ENCODE results near the gene TEX11. TPM values are rescaled to one million over a fixed set of nuclear protein-coding genes. Genes with fewer than 3 reads are reported as not detected.

The TEX11 gene
- total and polyA plus RNA-seq, 4 donors: not detected

- Histone ChIP-seq H3K4me3 (no peak overlapping the region), H3K9me3 (ENCODE audit: control insufficient read depth in 4 of 4, insufficient read depth in 3 of 4, low read length in 3 of 4) (peaks cover 0 to 5% (median 0%) of the 10 kb centered on the region in 4 donors), H3K4me1 (ENCODE audit: control insufficient read depth in 5 of 5, insufficient read depth in 5 of 5, low read length in 5 of 5) (no peaks in the 10 kb centered on the region), H3K36me3 (ENCODE audit: control insufficient read depth in 4 of 4, insufficient read depth in 4 of 4, low read length in 4 of 4) (no peaks in the 10 kb centered on the region), H3K9ac (ENCODE audit: insufficient read depth in 1 of 2, low read length in 2 of 2) (no peak overlapping the region), H3K27ac (ENCODE audit: low read depth in 1 of 2, low read length in 1 of 2) (no peak overlapping the region), H3K27me3 (ENCODE audit: control insufficient read depth in 3 of 3, insufficient read depth in 3 of 3, low read length in 2 of 3) (no peaks in the 10 kb centered on the region)
- 64 to 66% methylated on average over 4 of the region's 4 CpGs for whole genome bisulfite sequencing, 2 donors
- DNase-seq (no peak), ATAC-seq (ENCODE audit: insufficient read depth, low FRiP score) (no peak)
- no peak for TF ChIP-seq CTCF (IDR thresholded peaks at IDR 0.05; ENCODE audit: control extremely low read depth, extremely low read depth)
Observed at GRCh38 chrX:70509078-70509477, 399.4 kb downstream of the TEX11 start.

GRCh38 chrX:70508296-70508911 lies 400.1 kb downstream of the TEX11 start:
- DNase-seq (no peak), ATAC-seq (ENCODE audit: insufficient read depth, low FRiP score) (no peak)
- H3K9ac ChIP-seq (ENCODE audit: insufficient read depth in 1 of 2, low read length in 2 of 2): no peak overlapping the region
- H3K4me1 ChIP-seq (ENCODE audit: control insufficient read depth in 5 of 5, insufficient read depth in 5 of 5, low read length in 5 of 5): no peaks in the 10 kb centered on the region
- peaks cover 0 to 5% (median 0%) of the 10 kb centered on the region in 4 donors for H3K36me3 ChIP-seq (ENCODE audit: control insufficient read depth in 4 of 4, insufficient read depth in 4 of 4, low read length in 4 of 4)
- no peak overlapping the region for H3K4me3 ChIP-seq
- H3K9me3 ChIP-seq (ENCODE audit: control insufficient read depth in 4 of 4, insufficient read depth in 3 of 4, low read length in 3 of 4): peaks cover 0 to 5% (median 0%) of the 10 kb centered on the region in 4 donors
- H3K27me3 ChIP-seq (ENCODE audit: control insufficient read depth in 3 of 3, insufficient read depth in 3 of 3, low read length in 2 of 3): no peaks in the 10 kb centered on the region
- TF ChIP-seq CTCF (IDR thresholded peaks at IDR 0.05; ENCODE audit: control extremely low read depth, extremely low read depth): no peak
- 43 to 51% methylated on average over 6 of the region's 6 CpGs for WGBS, 2 donors
- H3K27ac ChIP-seq (ENCODE audit: low read depth in 1 of 2, low read length in 1 of 2): no peak overlapping the region

GRCh38 chrX:70505451-70505841 lies 403.1 kb downstream of the TEX11 start:
- Histone ChIP-seq H3K4me3 (no peak overlapping the region), H3K4me1 (ENCODE audit: control insufficient read depth in 5 of 5, insufficient read depth in 5 of 5, low read length in 5 of 5) (no peaks in the 10 kb centered on the region), H3K9ac (ENCODE audit: insufficient read depth in 1 of 2, low read length in 2 of 2) (no peak overlapping the region), H3K9me3 (ENCODE audit: control insufficient read depth in 4 of 4, insufficient read depth in 3 of 4, low read length in 3 of 4) (peaks cover 0 to 2% (median 0%) of the 10 kb centered on the region in 4 donors), H3K27me3 (ENCODE audit: control insufficient read depth in 3 of 3, insufficient read depth in 3 of 3, low read length in 2 of 3) (no peaks in the 10 kb centered on the region), H3K27ac (ENCODE audit: low read depth in 1 of 2, low read length in 1 of 2) (no peak overlapping the region), H3K36me3 (ENCODE audit: control insufficient read depth in 4 of 4, insufficient read depth in 4 of 4, low read length in 4 of 4) (peaks cover 0 to 12% (median 5%) of the 10 kb centered on the region in 4 donors)
- no peak for TF ChIP-seq CTCF (IDR thresholded peaks at IDR 0.05; ENCODE audit: control extremely low read depth, extremely low read depth)
- DNase-seq: no peak
- WGBS, 2 donors: 56 to 71% methylated on average over 4 of the region's 4 CpGs
- ATAC-seq (ENCODE audit: insufficient read depth, low FRiP score): no peak
